SH-SY5Y (cell line): ENCODE data around the gene OR2F1.

ENCODE experiments used
- GATA2 ChIP-seq: IDR thresholded peaks from 2 replicates; pipeline ENCODE4 v1.6.1; 2011; ENCODE audit warnings: mild to moderate bottlenecking, low read depth, low read length
- GATA3 ChIP-seq: IDR thresholded peaks from 2 replicates; pipeline ENCODE4 v1.6.1; 2011; ENCODE audit warnings: low read depth, mild to moderate bottlenecking, low read length, moderate library complexity

- TF ChIP-seq GATA2 (no peak), GATA3 (no peak)
These were observed 25.3 kb upstream of the OR2F1 start for GRCh38 chr7:143929224-143929920.
